Measurements from ENCODE around the gene FXR2. TPM values are rescaled to one million over a fixed set of nuclear protein-coding genes. Genes with fewer than 3 reads are reported as not detected.

Gene FXR2
- total RNA-seq, 1 donor from 2014 or later, result 19.3 TPM

GRCh38 chr17:7615265-7615747 lies 609 bp upstream of the FXR2 start:
- no peak for TF ChIP-seq CTCF (IDR thresholded peaks at IDR 0.05)
- no peaks in the 10 kb centered on the region for H3K27me3 ChIP-seq
- intact Hi-C loops (cut with DNase I), result loop anchor here (1.0 to 10.0 kb wide), 5 partner anchors 12 to 265 kb away; partner anchors contain the start of gene SAT2

GRCh38 chr17:7613769-7614424 lies 800 bp downstream of the FXR2 start:
- no peaks in the 10 kb centered on the region for H3K9me3 ChIP-seq
- no peaks in the 10 kb centered on the region for H3K36me3 ChIP-seq
- peak in 2 of 3 experiments; percentile 6 to 9 for TF ChIP-seq CTCF (IDR thresholded peaks at IDR 0.05)
- peak overlapping the region; percentile 84 to 89 for H3K27ac ChIP-seq
- intact Hi-C loops (cut with DNase I), result loop anchor here (1.0 to 10.0 kb wide), 6 partner anchors 25 to 263 kb away; partner anchors contain the start of genes POLR2A and WRAP53
- peaks cover 0 to 26% of the 10 kb centered on the region in 2 donors for H3K4me1 ChIP-seq
- peak overlapping the region; percentile 91 to 97 for H3K4me3 ChIP-seq
- no peaks in the 10 kb centered on the region for H3K27me3 ChIP-seq
- no peak for DNase-seq (ENCODE audit: low spot score in 2 of 2)

More at GRCh38 chr17:7615265-7615747, 609 bp upstream of the FXR2 start:
- no peak for DNase-seq (ENCODE audit: low spot score in 2 of 2)
- Histone ChIP-seq H3K9me3 (no peaks in the 10 kb centered on the region), H3K4me3 (peak overlapping the region; percentile 50 to 70), H3K4me1 (peaks cover 0 to 24% of the 10 kb centered on the region in 2 donors), H3K27ac (peak overlapping the region; percentile 85 to 89), H3K36me3 (no peaks in the 10 kb centered on the region)

- no peaks in the 10 kb centered on the region for H3K36me3 ChIP-seq
- no peak for DNase-seq (ENCODE audit: low spot score in 2 of 2)
- no peaks in the 10 kb centered on the region for H3K27me3 ChIP-seq
- intact Hi-C loops (cut with DNase I), result loop anchor here (10.0 kb wide), 1 partner anchor 233 kb away; no protein-coding TSS in a partner anchor
- H3K9me3 ChIP-seq, result no peaks in the 10 kb centered on the region
- TF ChIP-seq CTCF (IDR thresholded peaks at IDR 0.05), result no peak
- H3K4me3 ChIP-seq, result peak overlapping the region in 1 of 2 donors; percentile 97
- no peak overlapping the region for H3K27ac ChIP-seq
- H3K4me1 ChIP-seq, result peaks cover 0 to 26% of the 10 kb centered on the region in 2 donors
These were observed 2.4 kb downstream of the FXR2 start for GRCh38 chr17:7612294-7612640.

GRCh38 chr17:7611635-7612293 lies 2.9 kb downstream of the FXR2 start:
- Histone ChIP-seq H3K4me1 (peaks cover 0 to 26% of the 10 kb centered on the region in 2 donors), H3K4me3 (peak overlapping the region in 1 of 2 donors; percentile 97), H3K27me3 (no peaks in the 10 kb centered on the region), H3K9me3 (no peaks in the 10 kb centered on the region), H3K27ac (no peak overlapping the region), H3K36me3 (peaks cover 0 to under 1% of the 10 kb centered on the region in 2 donors)
- no peak for TF ChIP-seq CTCF (IDR thresholded peaks at IDR 0.05)
- DNase-seq (ENCODE audit: low spot score in 2 of 2), result no peak
- intact Hi-C loops (cut with DNase I), result loop anchor here (10.0 kb wide), 1 partner anchor 233 kb away; no protein-coding TSS in a partner anchor

GRCh38 chr17:7610641-7611040 lies 4.1 kb downstream of the FXR2 start:
- no peak for TF ChIP-seq CTCF (IDR thresholded peaks at IDR 0.05)
- peaks cover 0 to 26% of the 10 kb centered on the region in 2 donors for H3K4me1 ChIP-seq
- peaks cover 2 to 10% of the 10 kb centered on the region in 2 donors for H3K36me3 ChIP-seq
- H3K27ac ChIP-seq, result no peak overlapping the region
- intact Hi-C loops (cut with DNase I), result loop anchor here (10.0 kb wide), 1 partner anchor 234 kb away; no protein-coding TSS in a partner anchor
- H3K4me3 ChIP-seq, result no peak overlapping the region
- H3K9me3 ChIP-seq, result no peaks in the 10 kb centered on the region
- DNase-seq (ENCODE audit: low spot score in 2 of 2), result no peak
- H3K27me3 ChIP-seq, result no peaks in the 10 kb centered on the region

All from ascending aorta (tissue), 2 donors.